ENCODE results near the gene GINS3. TPM values are rescaled to one million over a fixed set of nuclear protein-coding genes. Genes with fewer than 3 reads are reported as not detected.

The GINS3 gene
- total RNA-seq, 4 donors from 2014 or later: 0.55 to 3.3 (median 1.0) TPM

DNA sequence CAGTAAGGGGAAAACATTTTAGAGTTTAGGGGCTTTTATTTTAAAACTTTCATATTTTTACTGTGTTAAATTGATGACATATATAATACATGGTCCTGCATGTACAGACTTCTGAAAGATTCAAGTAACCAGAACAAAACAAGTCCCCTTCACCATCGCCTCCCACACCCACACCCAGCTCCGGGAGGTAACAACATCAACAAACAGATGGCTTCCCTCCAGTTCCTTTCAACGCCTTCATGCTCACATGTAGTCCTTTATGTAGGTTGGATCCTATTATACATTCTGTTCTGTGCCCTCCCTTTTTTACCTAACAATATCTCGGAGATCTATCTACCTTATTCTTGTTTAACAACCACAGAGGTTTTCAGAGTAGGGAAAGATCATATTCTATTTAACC, 30.5 kb downstream of the GINS3 start:
- Histone ChIP-seq H3K4me1 (peaks cover 0 to 29% of the 10 kb centered on the region in 2 donors), H3K36me3 (no peaks in the 10 kb centered on the region), H3K27ac (no peak overlapping the region), H3K4me3 (no peak overlapping the region), H3K27me3 (no peaks in the 10 kb centered on the region), H3K9me3 (no peaks in the 10 kb centered on the region)
- no peak for TF ChIP-seq POLR2A (IDR thresholded peaks at IDR 0.05)
- TF ChIP-seq, protein P1, sequence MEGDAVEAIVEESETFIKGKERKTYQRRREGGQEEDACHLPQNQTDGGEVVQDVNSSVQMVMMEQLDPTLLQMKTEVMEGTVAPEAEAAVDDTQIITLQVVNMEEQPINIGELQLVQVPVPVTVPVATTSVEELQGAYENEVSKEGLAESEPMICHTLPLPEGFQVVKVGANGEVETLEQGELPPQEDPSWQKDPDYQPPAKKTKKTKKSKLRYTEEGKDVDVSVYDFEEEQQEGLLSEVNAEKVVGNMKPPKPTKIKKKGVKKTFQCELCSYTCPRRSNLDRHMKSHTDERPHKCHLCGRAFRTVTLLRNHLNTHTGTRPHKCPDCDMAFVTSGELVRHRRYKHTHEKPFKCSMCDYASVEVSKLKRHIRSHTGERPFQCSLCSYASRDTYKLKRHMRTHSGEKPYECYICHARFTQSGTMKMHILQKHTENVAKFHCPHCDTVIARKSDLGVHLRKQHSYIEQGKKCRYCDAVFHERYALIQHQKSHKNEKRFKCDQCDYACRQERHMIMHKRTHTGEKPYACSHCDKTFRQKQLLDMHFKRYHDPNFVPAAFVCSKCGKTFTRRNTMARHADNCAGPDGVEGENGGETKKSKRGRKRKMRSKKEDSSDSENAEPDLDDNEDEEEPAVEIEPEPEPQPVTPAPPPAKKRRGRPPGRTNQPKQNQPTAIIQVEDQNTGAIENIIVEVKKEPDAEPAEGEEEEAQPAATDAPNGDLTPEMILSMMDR (IDR thresholded peaks at IDR 0.05 in 4 of 5, conservative IDR thresholded peaks at IDR 0.05 in 1 of 5): no peak
- no peak for DNase-seq
- ATAC-seq: no peak
- intact Hi-C loops (cut with DNase I; ENCODE audit: low total_unique reads) (no loop called here), in situ Hi-C loops (cut with MboI; ENCODE audit: low sequenced_read_pairs in 4 of 4) (no loop called here)

- intact Hi-C loops (cut with DNase I; ENCODE audit: low total_unique reads): no loop called here
- Histone ChIP-seq H3K36me3 (no peaks in the 10 kb centered on the region), H3K4me1 (peaks cover 0 to 17% of the 10 kb centered on the region in 2 donors), H3K27ac (no peak overlapping the region), H3K27me3 (no peaks in the 10 kb centered on the region), H3K4me3 (no peak overlapping the region), H3K9me3 (no peaks in the 10 kb centered on the region)
- ATAC-seq (no peak), DNase-seq (no peak)
- in situ Hi-C loops (cut with MboI; ENCODE audit: low sequenced_read_pairs in 4 of 4): no loop called here
- TF ChIP-seq POLR2A (IDR thresholded peaks at IDR 0.05): no peak
Measured at GRCh38 chr16:58425245-58425644, 33.0 kb downstream of the GINS3 start.

GRCh38 chr16:58425756-58426494, 33.7 kb downstream of the GINS3 start:
- ATAC-seq: no peak
- in situ Hi-C loops (cut with MboI; ENCODE audit: low sequenced_read_pairs in 4 of 4): no loop called here
- Histone ChIP-seq H3K4me1 (peaks cover 0 to 17% of the 10 kb centered on the region in 2 donors), H3K36me3 (no peaks in the 10 kb centered on the region), H3K4me3 (no peak overlapping the region), H3K27me3 (no peaks in the 10 kb centered on the region), H3K9me3 (no peaks in the 10 kb centered on the region), H3K27ac (peak overlapping the region in 1 of 4 donors; percentile 73)
- intact Hi-C loops (cut with DNase I; ENCODE audit: low total_unique reads): no loop called here
- TF ChIP-seq, protein P1 (IDR thresholded peaks at IDR 0.05 in 4 of 5, conservative IDR thresholded peaks at IDR 0.05 in 1 of 5): no peak
- no peak for TF ChIP-seq POLR2A (IDR thresholded peaks at IDR 0.05)
- no peak for DNase-seq

DNA sequence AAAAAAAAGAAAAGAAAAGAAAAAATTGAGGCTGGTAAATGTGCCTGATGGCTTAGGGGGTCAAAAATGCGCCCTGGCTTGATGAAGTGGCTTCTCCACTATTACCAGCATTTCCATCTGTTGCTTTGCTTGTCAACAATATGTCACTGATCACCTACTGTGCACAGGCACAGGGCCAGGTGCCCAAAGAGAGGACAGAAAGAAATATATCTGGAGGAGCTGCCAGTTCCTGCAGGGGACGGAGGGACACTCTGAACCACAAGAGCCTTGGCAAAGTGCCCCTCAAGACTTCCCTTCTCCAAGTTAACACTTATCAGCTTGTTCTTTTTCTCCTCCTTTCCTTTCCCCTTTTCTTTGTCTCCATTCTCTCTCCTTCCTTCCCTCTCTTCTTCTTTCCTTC, 34.7 kb downstream of the GINS3 start:
- Histone ChIP-seq H3K36me3 (no peaks in the 10 kb centered on the region), H3K4me3 (no peak overlapping the region), H3K4me1 (peaks cover 0 to 17% of the 10 kb centered on the region in 2 donors), H3K9me3 (no peaks in the 10 kb centered on the region), H3K27ac (peak overlapping the region in 1 of 4 donors; percentile 73), H3K27me3 (no peaks in the 10 kb centered on the region)
- in situ Hi-C loops (cut with MboI; ENCODE audit: low sequenced_read_pairs in 4 of 4): no loop called here
- TF ChIP-seq, protein P1 (IDR thresholded peaks at IDR 0.05 in 4 of 5, conservative IDR thresholded peaks at IDR 0.05 in 1 of 5): no peak
- no peak for TF ChIP-seq POLR2A (IDR thresholded peaks at IDR 0.05)
- peak in 1 of 2 donors; percentile 95 for ATAC-seq
- peak; percentile 31 to 70 for DNase-seq
- intact Hi-C loops (cut with DNase I; ENCODE audit: low total_unique reads): no loop called here

GRCh38 chr16:58428621-58429542, 36.6 kb downstream of the GINS3 start:
- Histone ChIP-seq H3K27me3 (no peaks in the 10 kb centered on the region), H3K27ac (peak overlapping the region in 1 of 4 donors; percentile 73), H3K36me3 (no peaks in the 10 kb centered on the region), H3K4me3 (no peak overlapping the region), H3K9me3 (no peaks in the 10 kb centered on the region), H3K4me1 (peaks cover 0 to 17% of the 10 kb centered on the region in 2 donors)
- intact Hi-C loops (cut with DNase I; ENCODE audit: low total_unique reads): no loop called here
- ATAC-seq: no peak
- in situ Hi-C loops (cut with MboI; ENCODE audit: low sequenced_read_pairs in 4 of 4): no loop called here
- DNase-seq: no peak
- TF ChIP-seq, protein P1 (IDR thresholded peaks at IDR 0.05 in 4 of 5, conservative IDR thresholded peaks at IDR 0.05 in 1 of 5): no peak
- no peak for TF ChIP-seq POLR2A (IDR thresholded peaks at IDR 0.05)

All from gastrocnemius medialis (tissue), 4 donors.